HEK293 (cell line): Measurements from ENCODE around the gene PSTK.

Experiments
- CTCF ChIA-PET: fragments of 350-600 bp; formaldehyde crosslinking; extraction: SDS; loops from one replicate; lab custom pipeline; 2021; ENCODE audit warnings: antibody characterized with exemption; lab: Yijun Ruan, JAX
- POLR2A ChIA-PET: fragments of 300-600 bp; formaldehyde crosslinking; extraction: SDS; loops from one replicate; lab custom pipeline; 2020; ENCODE audit warnings: antibody characterized with exemption, inconsistent platforms; lab: Yijun Ruan, JAX
- H3K27ac ChIP-seq: fragments of 200-500 bp; sonication (Bioruptor generic); 2 replicates; pipeline ENCODE4 v1.5.1; 2014; ENCODE audit warnings: low read depth, low read length, control low read depth, inconsistent platforms; ENCODE audit errors: extremely low read depth
- H3K36me3 ChIP-seq, 2 experiments: fragments of 200-500 bp in 1 of 2; sonication (Bioruptor generic) in 1 of 2; 1 replicate in 1 of 2; 2 replicates in 1 of 2; pipeline ENCODE4 v1.5.1; 2014 to 2017; ENCODE audit warnings: inconsistent platforms in 2 of 2, low read length in 2 of 2; ENCODE audit not compliant: control insufficient read depth in 2 of 2, insufficient read depth in 1 of 2
- H3K4me1 ChIP-seq: fragments of 200-500 bp; sonication (Bioruptor generic); 2 replicates; pipeline ENCODE4 v1.5.1; 2014; ENCODE audit warnings: mild to moderate bottlenecking, low read length, inconsistent platforms; ENCODE audit not compliant: control insufficient read depth, insufficient read depth
- H3K4me3 ChIP-seq: 2 replicates; pipeline ENCODE4 v1.5.1; 2011; ENCODE audit warnings: low read depth, mild to moderate bottlenecking, control low read depth, low read length, moderate library complexity
- H3K9me3 ChIP-seq: fragments of 200-500 bp; sonication (Bioruptor generic); 2 replicates; pipeline ENCODE4 v1.5.1; 2014; ENCODE audit warnings: low read depth, low read length, inconsistent platforms; ENCODE audit not compliant: control insufficient read depth, insufficient read depth
- BCL11B ChIP-seq: fragments of 450-650 bp; formaldehyde crosslinking; IDR thresholded peaks from 2 replicates; pipeline ENCODE4 v1.5.1; 2016; ENCODE audit warnings: low read depth, missing biosample characterization, missing genetic modification characterization
- FEZF1 ChIP-seq: fragments of 450-650 bp; formaldehyde crosslinking; IDR thresholded peaks from 2 replicates; pipeline ENCODE4 v1.5.1; 2016; ENCODE audit warnings: missing biosample characterization, missing genetic modification characterization
- GLI4 ChIP-seq: fragments of 450-650 bp; formaldehyde crosslinking; IDR thresholded peaks from 2 replicates; pipeline ENCODE4 v1.5.1; 2016; ENCODE audit warnings: missing biosample characterization, missing genetic modification characterization
- HOXA7 ChIP-seq: sonication (generic); formaldehyde crosslinking; IDR thresholded peaks from 2 replicates; pipeline ENCODE4 v1.8.1; 2022; ENCODE audit warnings: missing genetic modification reagents, borderline replicate concordance
- ZBTB20 ChIP-seq: fragments of 450-650 bp; formaldehyde crosslinking; IDR thresholded peaks from 2 replicates; pipeline ENCODE4 v1.5.1; 2016; ENCODE audit warnings: missing biosample characterization, missing genetic modification characterization
- ZBTB7A ChIP-seq: fragments of 450-650 bp; formaldehyde crosslinking; IDR thresholded peaks from 2 replicates; pipeline ENCODE4 v1.5.1; 2016; ENCODE audit warnings: low read depth, missing biosample characterization, missing genetic modification characterization
- ZFP41 ChIP-seq: fragments of 450-650 bp; formaldehyde crosslinking; IDR thresholded peaks from 2 replicates; pipeline ENCODE4 v1.5.1; 2016; ENCODE audit warnings: missing biosample characterization, missing genetic modification characterization, borderline replicate concordance
- ZNF112 ChIP-seq: fragments of 450-650 bp; formaldehyde crosslinking; IDR thresholded peaks from 2 replicates; pipeline ENCODE4 v1.5.0; 2017; ENCODE audit warnings: missing biosample characterization, missing genetic modification characterization
- ZNF132 ChIP-seq: fragments of 450-650 bp; formaldehyde crosslinking; IDR thresholded peaks from 2 replicates; pipeline ENCODE4 v1.5.1; 2017; ENCODE audit warnings: missing biosample characterization, missing genetic modification characterization, borderline replicate concordance
- ZNF138 ChIP-seq: fragments of 450-650 bp; formaldehyde crosslinking; IDR thresholded peaks from 2 replicates; pipeline ENCODE4 v1.5.1; 2016; ENCODE audit warnings: missing biosample characterization, missing genetic modification characterization, borderline replicate concordance
- ZNF175 ChIP-seq: fragments of 450-650 bp; formaldehyde crosslinking; IDR thresholded peaks from 2 replicates; pipeline ENCODE4 v1.5.1; 2016; ENCODE audit warnings: missing biosample characterization, missing genetic modification characterization
- ZNF292 ChIP-seq: fragments of 450-650 bp; formaldehyde crosslinking; IDR thresholded peaks from 2 replicates; pipeline ENCODE4 v1.5.1; 2016; ENCODE audit warnings: low read depth, missing biosample characterization, missing genetic modification characterization, borderline replicate concordance
- ZNF398 ChIP-seq: fragments of 450-650 bp; formaldehyde crosslinking; IDR thresholded peaks from 2 replicates; pipeline ENCODE4 v1.5.1; 2017; ENCODE audit warnings: missing biosample characterization, missing genetic modification characterization
- ZNF449 ChIP-seq: fragments of 450-650 bp; formaldehyde crosslinking; IDR thresholded peaks from 2 replicates; pipeline ENCODE4 v1.5.1; 2017; ENCODE audit warnings: missing biosample characterization, mild to moderate bottlenecking, missing genetic modification characterization, moderate library complexity
- ZNF544 ChIP-seq: fragments of 450-650 bp; formaldehyde crosslinking; IDR thresholded peaks from 2 replicates; pipeline ENCODE4 v1.5.0; 2017; ENCODE audit warnings: missing biosample characterization, missing genetic modification characterization
- ZNF549 ChIP-seq: fragments of 450-650 bp; IDR thresholded peaks from 2 replicates; pipeline ENCODE4 v1.5.1; 2018; ENCODE audit warnings: missing biosample characterization, missing genetic modification characterization, mild to moderate bottlenecking, inconsistent platforms, moderate library complexity
- ZNF555 ChIP-seq: fragments of 450-650 bp; formaldehyde crosslinking; conservative IDR thresholded peaks from 2 replicates; pipeline ENCODE4 v1.5.1; 2017; ENCODE audit warnings: missing biosample characterization, mild to moderate bottlenecking, missing genetic modification characterization, inconsistent platforms
- ZNF596 ChIP-seq: fragments of 450-650 bp; IDR thresholded peaks from 2 replicates; pipeline ENCODE4 v1.5.0; 2018; ENCODE audit warnings: missing biosample characterization, mild to moderate bottlenecking, missing genetic modification characterization, moderate library complexity
- ZNF626 ChIP-seq: fragments of 450-650 bp; sonication (Bioruptor Pico); formaldehyde crosslinking; IDR thresholded peaks from 2 replicates; pipeline ENCODE4 v1.5.1; 2018; ENCODE audit warnings: missing biosample characterization, missing genetic modification characterization, inconsistent platforms
- ZNF777 ChIP-seq: fragments of 450-650 bp; formaldehyde crosslinking; IDR thresholded peaks from 2 replicates; pipeline ENCODE4 v1.5.1; 2017; ENCODE audit warnings: missing biosample characterization, missing genetic modification characterization, borderline replicate concordance
- TF ChIP-seq, protein P1 (sequence below): fragments of 450-650 bp; formaldehyde crosslinking; IDR thresholded peaks from 2 replicates; pipeline ENCODE4 v1.5.1; 2016; ENCODE audit warnings: missing biosample characterization, missing genetic modification characterization

The PSTK gene

GRCh38 chr10:123024540-123024939 is 44.3 kb downstream of the PSTK start (continued):
- TF ChIP-seq ZNF132 (tag by site-specific recombination), result no peak

- Histone ChIP-seq H3K4me3 (no peak overlapping the region), H3K36me3 (no peaks in the 10 kb centered on the region; a peak in 1 of 3 replicates), H3K9me3 (no peaks in the 10 kb centered on the region), H3K4me1 (no peaks in the 10 kb centered on the region), H3K27ac (no peak overlapping the region)
- POLR2A ChIA-PET, result no interaction called here
- CTCF ChIA-PET, result interaction anchor here (0.5 kb wide), 1 partner anchor 96 kb away, joined by 3 read pairs; no protein-coding TSS in a partner anchor
- TF ChIP-seq ZNF626 (tag by site-specific recombination) (no peak), ZNF138 (tag by site-specific recombination) (no peak)
These were observed 46.1 kb downstream of the PSTK start for GRCh38 chr10:123026302-123026701.

- POLR2A ChIA-PET, result no interaction called here
These were observed 47.7 kb downstream of the PSTK start for GRCh38 chr10:123027861-123028260.

More at GRCh38 chr10:123027861-123028260, 47.7 kb downstream of the PSTK start:
- no peaks in the 10 kb centered on the region for H3K9me3 ChIP-seq
- CTCF ChIA-PET, result interaction anchor here (0.6 to 0.7 kb wide), 2 partner anchors 283 to 366 kb away, joined by 3 read pairs; no protein-coding TSS in a partner anchor
- no peaks in the 10 kb centered on the region; a peak in 1 of 3 replicates for H3K36me3 ChIP-seq
- TF ChIP-seq FEZF1 (no peak), BCL11B (tag by site-specific recombination) (no peak), ZNF449 (tag by site-specific recombination) (no peak), ZNF596 (tag by site-specific recombination) (no peak), ZNF398 (no peak), ZNF175 (tag by site-specific recombination) (no peak), GLI4 (tag by site-specific recombination) (no peak), ZBTB7A (tag by site-specific recombination) (no peak), ZNF555 (tag by site-specific recombination) (no peak), ZBTB20 (tag by site-specific recombination) (no peak), ZFP41 (no peak), ZNF112 (tag by site-specific recombination) (no peak), HOXA7 (no peak), ZNF292 (tag by site-specific recombination) (no peak), ZNF544 (no peak), ZNF777 (tag by site-specific recombination) (no peak), ZNF549 (tag by site-specific recombination) (no peak)
- TF ChIP-seq, protein P1, sequence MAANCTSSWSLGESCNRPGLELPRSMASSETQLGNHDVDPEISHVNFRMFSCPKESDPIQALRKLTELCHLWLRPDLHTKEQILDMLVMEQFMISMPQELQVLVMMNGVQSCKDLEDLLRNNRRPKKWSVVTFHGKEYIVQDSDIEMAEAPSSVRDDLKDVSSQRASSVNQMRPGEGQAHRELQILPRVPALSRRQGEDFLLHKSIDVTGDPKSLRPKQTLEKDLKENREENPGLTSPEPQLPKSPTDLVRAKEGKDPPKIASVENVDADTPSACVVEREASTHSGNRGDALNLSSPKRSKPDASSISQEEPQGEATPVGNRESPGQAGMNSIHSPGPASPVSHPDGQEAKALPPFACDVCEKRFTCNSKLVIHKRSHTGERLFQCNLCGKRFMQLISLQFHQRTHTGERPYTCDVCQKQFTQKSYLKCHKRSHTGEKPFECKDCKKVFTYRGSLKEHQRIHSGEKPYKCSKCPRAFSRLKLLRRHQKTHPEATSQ, result no peak
- no peak overlapping the region for H3K4me3 ChIP-seq
- no peak overlapping the region for H3K27ac ChIP-seq
- H3K4me1 ChIP-seq, result no peaks in the 10 kb centered on the region
